ENCODE results near the gene TRNT1.

- TF ChIP-seq SIN3A (conservative IDR thresholded peaks at IDR 0.05 in 1 of 2, IDR thresholded peaks at IDR 0.05 in 1 of 2; ENCODE audit: low read depth in 1 of 2, low read length in 2 of 2): no peak
- no peak for TF ChIP-seq CTCF (IDR thresholded peaks at IDR 0.05; ENCODE audit: control extremely low read depth in 1 of 3, insufficient read depth in 1 of 3, low read depth in 1 of 3, low read length in 3 of 3)
- no peak for TF ChIP-seq E2F6 (IDR thresholded peaks at IDR 0.05)
- TF ChIP-seq ZNF274 (IDR thresholded peaks at IDR 0.05; ENCODE audit: borderline replicate concordance, extremely low read depth, low read length): no peak
- TF ChIP-seq YY1 (IDR thresholded peaks at IDR 0.05; ENCODE audit: low read depth, low read length): no peak
- no peak for TF ChIP-seq CHD1 (IDR thresholded peaks at IDR 0.05; ENCODE audit: low read depth, low read length)
- no peak for TF ChIP-seq EP300 (IDR thresholded peaks at IDR 0.05; ENCODE audit: borderline replicate concordance in 1 of 2, low read depth in 2 of 2, low read length in 2 of 2)
- TF ChIP-seq MAFK (IDR thresholded peaks at IDR 0.05; ENCODE audit: low read depth, low read length): no peak
- no peak for TF ChIP-seq EZH2 (IDR thresholded peaks at IDR 0.05; ENCODE audit: low read depth, low read length, severe bottlenecking)
- no peak for TF ChIP-seq POLR2AphosphoS5 (IDR thresholded peaks at IDR 0.05; ENCODE audit: low read depth, low read length)
- no peak for TF ChIP-seq JUN (IDR thresholded peaks at IDR 0.05; ENCODE audit: low read depth, low read length)
- no peak for TF ChIP-seq KDM1A (IDR thresholded peaks at IDR 0.05; ENCODE audit: borderline replicate concordance, low read length)
- no peak for TF ChIP-seq RAD21 (IDR thresholded peaks at IDR 0.05 in 1 of 2, conservative IDR thresholded peaks at IDR 0.05 in 1 of 2; ENCODE audit: low read depth in 2 of 2, low read length in 2 of 2)
- TF ChIP-seq SP2 (IDR thresholded peaks at IDR 0.05; ENCODE audit: low read length): no peak
Measured at GRCh38 chr3:3089017-3089416, 37.7 kb upstream of the TRNT1 start.
